GM19372 (cell line): ENCODE results near the gene PHACTR3.

Experiments
- ATAC-seq: cut with Tn5 transposase; IDR thresholded peaks from one replicate; pipeline ENCODE4 v1.9.1; 2021; ENCODE audit warnings: mild to moderate bottlenecking, low read depth, moderate library complexity; ENCODE audit not compliant: unreplicated experiment

PHACTR3 gene

GRCh38 chr20:59686404-59687346, 82.3 kb downstream of the PHACTR3 start:
- ATAC-seq: no peak

GRCh38 chr20:59688356-59688755, 84.0 kb downstream of the PHACTR3 start:
- ATAC-seq: no peak

GRCh38 chr20:59688999-59689398, 84.7 kb downstream of the PHACTR3 start:
- no peak for ATAC-seq

- ATAC-seq: no peak
Observed at GRCh38 chr20:59690101-59690500, 85.8 kb downstream of the PHACTR3 start.

GRCh38 chr20:59690976-59691375, 86.6 kb downstream of the PHACTR3 start:
- no peak for ATAC-seq

- ATAC-seq: no peak
Observed at GRCh38 chr20:59692139-59692538, 87.8 kb downstream of the PHACTR3 start.

- no peak for ATAC-seq
Observed at GRCh38 chr20:59693587-59693986, 89.2 kb downstream of the PHACTR3 start.

- no peak for ATAC-seq
Observed at GRCh38 chr20:59696476-59696875, 92.1 kb downstream of the PHACTR3 start.

GRCh38 chr20:59697068-59697467, 92.7 kb downstream of the PHACTR3 start:
- no peak for ATAC-seq

GRCh38 chr20:59698598-59698997, 94.3 kb downstream of the PHACTR3 start:
- ATAC-seq: no peak

GRCh38 chr20:59701236-59701635, 96.9 kb downstream of the PHACTR3 start:
- no peak for ATAC-seq

GRCh38 chr20:59703046-59703445, 98.7 kb downstream of the PHACTR3 start:
- no peak for ATAC-seq

GRCh38 chr20:59705651-59706399, 101.5 kb downstream of the PHACTR3 start:
- no peak for ATAC-seq

GRCh38 chr20:59706400-59706693, 102.0 kb downstream of the PHACTR3 start:
- ATAC-seq: no peak

- ATAC-seq: no peak
Observed at GRCh38 chr20:59708326-59708725, 104.0 kb downstream of the PHACTR3 start.

- no peak for ATAC-seq
Observed at GRCh38 chr20:59709636-59710035, 105.3 kb downstream of the PHACTR3 start.

- no peak for ATAC-seq
Observed at GRCh38 chr20:59718071-59718470, 113.7 kb downstream of the PHACTR3 start.

GRCh38 chr20:59718751-59719150, 114.4 kb downstream of the PHACTR3 start:
- ATAC-seq: no peak

- no peak for ATAC-seq
Observed at GRCh38 chr20:59720013-59720412, 115.7 kb downstream of the PHACTR3 start.

- no peak for ATAC-seq
Observed at GRCh38 chr20:59721386-59721785, 117.0 kb downstream of the PHACTR3 start.

GRCh38 chr20:59723108-59723500, 118.8 kb downstream of the PHACTR3 start:
- no peak for ATAC-seq
